Naive thymus-derived CD8-positive, alpha-beta T cell (primary cell): ENCODE data around the gene TCP11L2. TPM values are rescaled to one million over a fixed set of nuclear protein-coding genes. Genes with fewer than 3 reads are reported as not detected.
"Not testable (repeated sequence)": the region's sequence is repeated elsewhere in the genome, so short reads cannot be mapped to it uniquely, and the experiment has no call there.

ENCODE experiments used
- ATAC-seq, 2 donors: fragments of 150-1000 bp; cut with Tn5 transposase in 1 of 2; sonication (Bioruptor Pico), chemical (Tn5 transposase) in 1 of 2; 1 replicate in 1 of 2; 2 replicates in 1 of 2; pipeline ENCODE4 v1.10.0; 2021; ENCODE audit warnings: mild to moderate bottlenecking in 2 of 2, moderate library complexity in 2 of 2
- POLR2A ChIA-PET: fragments of 350-600 bp; sonication (Branson Sonifier 250); formaldehyde crosslinking; loops from one replicate; lab custom pipeline; 2021; ENCODE audit warnings: antibody characterized with exemption; lab: Charles Lee
- DNase-seq, 10 donors: peaks; one replicate each; pipeline versions ENCODE4 v3.0.0 to v3.0.0-alpha.2; 2020 to 2022
- H3K27ac Mint-ChIP-seq, 10 donors: one replicate each; pipeline ENCODE4 v1.8.0; 2020 to 2022; ENCODE audit warnings: mild to moderate bottlenecking in 10 of 10, mixed read lengths in 10 of 10, moderate library complexity in 4 of 10, inconsistent platforms in 1 of 10
- H3K27me3 Mint-ChIP-seq, 5 donors: one replicate each; pipeline ENCODE4 v1.8.0; 2021 to 2022; ENCODE audit warnings: mixed read lengths in 5 of 5
- H3K36me3 Mint-ChIP-seq, 3 donors: one replicate each; pipeline ENCODE4 v1.8.0; 2020 to 2022; ENCODE audit warnings: mixed read lengths in 3 of 3, mild to moderate bottlenecking in 2 of 3, inconsistent platforms in 1 of 3
- H3K4me1 Mint-ChIP-seq, 4 donors: one replicate each; pipeline ENCODE4 v1.8.0; 2021 to 2022; ENCODE audit warnings: mixed read lengths in 4 of 4
- H3K4me3 Mint-ChIP-seq, 10 donors: one replicate each; pipeline ENCODE4 v1.8.0; 2020 to 2022; ENCODE audit warnings: mild to moderate bottlenecking in 10 of 10, mixed read lengths in 10 of 10, moderate library complexity in 6 of 10, inconsistent platforms in 1 of 10
- H3K9me3 Mint-ChIP-seq, 9 donors: one replicate each; pipeline ENCODE4 v1.8.0; 2020 to 2022; ENCODE audit warnings: mixed read lengths in 9 of 9, mild to moderate bottlenecking in 3 of 9, inconsistent platforms in 1 of 9, moderate library complexity in 1 of 9
- polyA plus RNA-seq, 3 donors: library from polyadenylated mRNA; unstranded; fragments of 300-500 nt; fragmentation: Illumina TruSeq; gene quantifications; one replicate each; pipeline ENCODE4 v1.2.3, GENCODE V29; 2021
- total RNA-seq, 8 experiments: library from RNA in 2 of 8; stranded (reverse) in 2 of 8; gene quantifications; one replicate each; pipeline ENCODE4 v1.2.3 and lab custom pipeline; 2021 to 2026

The TCP11L2 gene
- total and polyA plus RNA-seq, 5 experiments from 2014 or later = 30.6 to 211 (median 45.4) TPM

- POLR2A ChIA-PET = interaction anchor here (1.1 to 2.9 kb wide), 6 partner anchors 20 to 1123 kb away, joined by 3 to 57 read pairs (median 11); partner anchors contain the start of genes APPL2, CRY1, TCP11L2 and TMEM263
- Mint-ChIP-seq H3K9me3 (no peaks in the 10 kb centered on the region), H3K4me1 (peaks cover 10 to 20% (median 19%) of the 10 kb centered on the region in 4 donors), H3K4me3 (peak overlapping the region; percentile 82 to 97 (median 93)), H3K27me3 (peaks cover 0 to 3% (median 0%) of the 10 kb centered on the region in 5 donors), H3K36me3 (no peaks in the 10 kb centered on the region), H3K27ac (peak overlapping the region; percentile 80 to 97 (median 93))
- no peak for ATAC-seq
- DNase-seq = no peak
Observed at GRCh38 chr12:106358396-106359241, 56.1 kb downstream of the TCP11L2 start.

- Mint-ChIP-seq H3K27me3 (peaks cover 0 to 3% (median 0%) of the 10 kb centered on the region in 5 donors), H3K4me1 (peaks cover 10 to 20% (median 19%) of the 10 kb centered on the region in 4 donors), H3K36me3 (peaks cover 0 to 4% (median 0%) of the 10 kb centered on the region in 3 donors), H3K4me3 (peak overlapping the region in 2 of 10 donors; percentile 20 to 40), H3K27ac (no peak overlapping the region), H3K9me3 (no peaks in the 10 kb centered on the region)
- ATAC-seq (no peak), DNase-seq (no peak)
- POLR2A ChIA-PET = interaction anchor here (0.6 to 1.5 kb wide), 2 partner anchors 734 to 819 kb away, joined by 3 read pairs; partner anchors contain the start of gene CRY1
Observed at GRCh38 chr12:106359646-106360399, 57.3 kb downstream of the TCP11L2 start.

GRCh38 chr12:106360400-106360994 is 58.0 kb downstream of the TCP11L2 start:
- Mint-ChIP-seq H3K27me3 (peaks cover 0 to 3% (median 0%) of the 10 kb centered on the region in 5 donors), H3K4me3 (no peak overlapping the region), H3K36me3 (peaks cover 0 to 9% (median 0%) of the 10 kb centered on the region in 3 donors), H3K27ac (no peak overlapping the region), H3K4me1 (peaks cover 10 to 20% (median 19%) of the 10 kb centered on the region in 4 donors), H3K9me3 (no peaks in the 10 kb centered on the region)
- no peak for DNase-seq
- POLR2A ChIA-PET = interaction anchor here (1.5 to 1.6 kb wide), 2 partner anchors 13 to 733 kb away, joined by 3 to 5 read pairs; partner anchors contain the start of gene CRY1
- ATAC-seq = no peak

GRCh38 chr12:106362971-106363370 is 60.4 kb downstream of the TCP11L2 start:
- H3K4me3 Mint-ChIP-seq = no peak overlapping the region
- DNase-seq (no peak), ATAC-seq (no peak)
- peaks cover 0 to 28% (median 2%) of the 10 kb centered on the region in 3 donors for H3K36me3 Mint-ChIP-seq
- H3K27me3 Mint-ChIP-seq = no peaks in the 10 kb centered on the region
- POLR2A ChIA-PET = no interaction called here
- no peak overlapping the region for H3K27ac Mint-ChIP-seq
- H3K4me1 Mint-ChIP-seq = peaks cover 6 to 11% (median 10%) of the 10 kb centered on the region in 4 donors
- H3K9me3 Mint-ChIP-seq = no peaks in the 10 kb centered on the region

- H3K27ac Mint-ChIP-seq = no peak overlapping the region
- peaks cover 0 to 41% (median 2%) of the 10 kb centered on the region in 3 donors for H3K36me3 Mint-ChIP-seq
- H3K4me1 Mint-ChIP-seq = no peaks in the 10 kb centered on the region
- H3K4me3 Mint-ChIP-seq = no peak overlapping the region
- DNase-seq (no peak), ATAC-seq (no peak)
- no peaks in the 10 kb centered on the region for H3K27me3 Mint-ChIP-seq
- POLR2A ChIA-PET = no interaction called here
- H3K9me3 Mint-ChIP-seq = no peaks in the 10 kb centered on the region
Observed at GRCh38 chr12:106364261-106364660, 61.7 kb downstream of the TCP11L2 start.

- ATAC-seq (no peak), DNase-seq (no peak)
- Mint-ChIP-seq H3K9me3 (peaks cover 0 to 4% (median 0%) of the 10 kb centered on the region in 9 donors), H3K36me3 (peaks cover 18 to 83% (median 33%) of the 10 kb centered on the region in 3 donors), H3K4me3 (no peak overlapping the region), H3K27ac (no peak overlapping the region), H3K27me3 (no peaks in the 10 kb centered on the region), H3K4me1 (no peaks in the 10 kb centered on the region)
- POLR2A ChIA-PET = no interaction called here
Observed at GRCh38 chr12:106369624-106370346, 67.3 kb downstream of the TCP11L2 start.

GRCh38 chr12:106378788-106379187 is 76.3 kb downstream of the TCP11L2 start:
- no peak for ATAC-seq

GRCh38 chr12:106380954-106381353 is 78.4 kb downstream of the TCP11L2 start:
- no peaks in the 10 kb centered on the region for H3K9me3 Mint-ChIP-seq
- H3K27me3 Mint-ChIP-seq = no peaks in the 10 kb centered on the region
- no peak overlapping the region for H3K4me3 Mint-ChIP-seq
- H3K36me3 Mint-ChIP-seq = peaks cover 12 to 76% (median 39%) of the 10 kb centered on the region in 3 donors
- DNase-seq = no peak
- POLR2A ChIA-PET = no interaction called here
- peaks cover 2 to 14% (median 11%) of the 10 kb centered on the region in 4 donors for H3K4me1 Mint-ChIP-seq
- no peak overlapping the region for H3K27ac Mint-ChIP-seq
- ATAC-seq = no peak

More at GRCh38 chr12:106378788-106379187, 76.3 kb downstream of the TCP11L2 start:
- Mint-ChIP-seq H3K4me3 (peak overlapping the region in 2 of 10 donors; percentile 2 to 48), H3K27ac (peak overlapping the region in 3 of 10 donors; percentile 44 to 58 (median 44)), H3K4me1 (peaks cover 2 to 14% (median 11%) of the 10 kb centered on the region in 4 donors), H3K27me3 (no peaks in the 10 kb centered on the region), H3K9me3 (no peaks in the 10 kb centered on the region), H3K36me3 (peaks cover 21 to 81% (median 57%) of the 10 kb centered on the region in 3 donors)
- POLR2A ChIA-PET = interaction anchor here (1.2 kb wide), 1 partner anchor 21 kb away, joined by 3 read pairs; the partner anchor contains the start of gene POLR3B
- no peak for DNase-seq

GRCh38 chr12:106381866-106382265 is 79.3 kb downstream of the TCP11L2 start:
- Mint-ChIP-seq H3K4me1 (peaks cover 2 to 14% (median 11%) of the 10 kb centered on the region in 4 donors), H3K36me3 (peaks cover 10 to 67% (median 31%) of the 10 kb centered on the region in 3 donors)
- H3K27ac Mint-ChIP-seq, POLR2A ChIA-PET, ATAC-seq, H3K4me3 Mint-ChIP-seq, H3K9me3 Mint-ChIP-seq, DNase-seq, H3K27me3 Mint-ChIP-seq: not testable (repeated sequence)

- no peak overlapping the region for H3K4me3 Mint-ChIP-seq
- H3K4me1 Mint-ChIP-seq = peaks cover 0 to 2% (median 0%) of the 10 kb centered on the region in 4 donors
- no peak overlapping the region for H3K27ac Mint-ChIP-seq
- H3K9me3 Mint-ChIP-seq = no peaks in the 10 kb centered on the region
- H3K27me3 Mint-ChIP-seq = no peaks in the 10 kb centered on the region
- DNase-seq (no peak), ATAC-seq (no peak)
- H3K36me3 Mint-ChIP-seq = peaks cover 9 to 50% (median 25%) of the 10 kb centered on the region in 3 donors
- POLR2A ChIA-PET = no interaction called here
Observed at GRCh38 chr12:106386813-106387535, 84.4 kb downstream of the TCP11L2 start.

GRCh38 chr12:106387848-106388377 is 85.4 kb downstream of the TCP11L2 start:
- Mint-ChIP-seq H3K9me3 (no peaks in the 10 kb centered on the region), H3K36me3 (peaks cover 5 to 50% (median 19%) of the 10 kb centered on the region in 3 donors), H3K4me1 (peaks cover 0 to 2% (median 0%) of the 10 kb centered on the region in 4 donors), H3K27me3 (no peaks in the 10 kb centered on the region), H3K27ac (no peak overlapping the region), H3K4me3 (no peak overlapping the region)
- no peak for ATAC-seq
- POLR2A ChIA-PET = no interaction called here
- no peak for DNase-seq
